Fibroblast of pulmonary artery (primary cell): ENCODE measurements around the gene LPP.
"Not testable (repeated sequence)": the region's sequence is repeated elsewhere in the genome, so short reads cannot be mapped to it uniquely, and the experiment has no call there.

Experiments
- DNase-seq: peaks from one replicate; pipeline ENCODE4 v3.0.0-alpha.2; 2010; ENCODE audit warnings: low read depth
- H3K4me3 ChIP-seq: replicated peaks from 2 replicates; pipeline ENCODE4 v1.5.1; 2011; ENCODE audit warnings: low read depth, mild to moderate bottlenecking, control low read depth, low read length, moderate library complexity
- TF ChIP-seq, protein P1 (sequence below): IDR thresholded peaks from 2 replicates; pipeline ENCODE4 v1.5.1; 2011; ENCODE audit warnings: mild to moderate bottlenecking, control low read depth, low read length, inconsistent platforms; ENCODE audit errors: missing control alignments

LPP gene

DNA sequence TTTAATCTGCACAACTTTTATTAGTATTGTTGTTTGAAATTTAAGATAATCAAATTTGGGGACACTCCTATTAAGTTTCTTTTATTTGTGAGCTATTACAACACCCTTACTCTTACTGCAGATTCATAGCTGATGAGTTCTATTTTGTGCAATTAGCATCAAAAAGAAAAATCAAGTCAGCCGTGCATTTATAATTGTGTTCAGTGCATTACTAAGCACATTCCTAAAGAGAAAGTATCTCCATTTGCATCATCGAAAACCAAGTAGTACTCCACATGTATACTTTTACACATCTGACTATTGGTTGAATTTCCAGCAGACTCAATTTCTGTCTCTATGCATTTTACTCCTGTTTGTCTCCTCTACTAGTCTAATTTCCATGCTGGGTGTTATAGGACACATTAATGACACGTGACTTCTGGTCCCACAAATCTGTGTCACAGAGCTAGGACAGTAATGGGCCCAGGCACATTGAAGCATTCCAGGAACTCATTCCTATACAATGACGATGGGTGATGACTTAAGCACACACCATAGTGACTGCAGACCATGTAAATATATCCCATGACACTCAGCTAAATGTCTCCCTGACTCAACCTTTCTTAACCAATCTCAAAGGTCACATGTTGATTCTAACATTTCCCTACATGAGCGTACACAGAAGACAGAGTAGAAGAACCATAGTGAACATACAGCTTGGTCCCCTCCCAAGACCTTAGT lies 477.5 kb downstream of the LPP start:
- TF ChIP-seq, protein P1, sequence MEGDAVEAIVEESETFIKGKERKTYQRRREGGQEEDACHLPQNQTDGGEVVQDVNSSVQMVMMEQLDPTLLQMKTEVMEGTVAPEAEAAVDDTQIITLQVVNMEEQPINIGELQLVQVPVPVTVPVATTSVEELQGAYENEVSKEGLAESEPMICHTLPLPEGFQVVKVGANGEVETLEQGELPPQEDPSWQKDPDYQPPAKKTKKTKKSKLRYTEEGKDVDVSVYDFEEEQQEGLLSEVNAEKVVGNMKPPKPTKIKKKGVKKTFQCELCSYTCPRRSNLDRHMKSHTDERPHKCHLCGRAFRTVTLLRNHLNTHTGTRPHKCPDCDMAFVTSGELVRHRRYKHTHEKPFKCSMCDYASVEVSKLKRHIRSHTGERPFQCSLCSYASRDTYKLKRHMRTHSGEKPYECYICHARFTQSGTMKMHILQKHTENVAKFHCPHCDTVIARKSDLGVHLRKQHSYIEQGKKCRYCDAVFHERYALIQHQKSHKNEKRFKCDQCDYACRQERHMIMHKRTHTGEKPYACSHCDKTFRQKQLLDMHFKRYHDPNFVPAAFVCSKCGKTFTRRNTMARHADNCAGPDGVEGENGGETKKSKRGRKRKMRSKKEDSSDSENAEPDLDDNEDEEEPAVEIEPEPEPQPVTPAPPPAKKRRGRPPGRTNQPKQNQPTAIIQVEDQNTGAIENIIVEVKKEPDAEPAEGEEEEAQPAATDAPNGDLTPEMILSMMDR = no peak

DNA sequence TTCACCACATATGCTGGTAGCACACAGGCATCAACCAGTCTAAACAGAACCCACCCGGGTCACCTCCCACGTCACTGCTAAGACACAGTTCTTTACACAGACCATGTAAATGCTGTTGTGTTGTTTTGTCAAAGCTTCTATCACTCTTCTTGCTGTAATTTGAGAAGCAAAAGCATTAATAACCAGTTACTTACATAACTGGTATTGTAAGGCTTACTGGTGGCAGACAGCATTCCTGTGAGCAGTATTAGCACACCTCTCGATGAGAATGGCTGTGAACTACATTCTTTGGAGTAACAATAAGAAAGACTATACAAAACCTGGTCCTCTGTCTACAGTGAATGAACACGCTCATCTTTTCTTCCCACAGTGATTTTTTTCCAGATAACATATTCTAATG lies 479.2 kb downstream of the LPP start:
- TF ChIP-seq, protein P1 = no peak
- no peak for DNase-seq
- no peak overlapping the region for H3K4me3 ChIP-seq

More for the DNA sequence above, 477.5 kb downstream of the LPP start:
- peak; percentile 45 for DNase-seq
- H3K4me3 ChIP-seq = no peak overlapping the region

DNA sequence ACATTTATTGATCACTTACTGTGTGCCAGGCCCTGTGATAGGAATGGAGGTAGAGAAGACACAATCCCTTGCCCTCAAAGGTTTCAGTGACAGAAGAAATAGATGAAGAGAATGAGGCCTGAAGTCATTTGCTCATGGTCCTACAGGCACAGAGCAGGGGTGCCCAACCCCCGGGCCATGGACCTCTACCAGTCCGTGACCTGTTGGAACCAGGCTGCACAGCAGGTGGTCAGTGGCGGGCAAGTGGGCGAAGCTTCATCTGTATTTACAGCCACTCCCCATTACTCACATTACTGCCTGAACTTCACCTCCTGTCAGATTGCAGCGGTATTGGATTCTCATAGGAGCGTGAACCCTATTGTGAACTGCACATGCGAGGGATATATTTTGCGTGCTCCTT lies 480.3 kb downstream of the LPP start:
- TF ChIP-seq, protein P1 = no peak
- no peak overlapping the region for H3K4me3 ChIP-seq
- no peak for DNase-seq

DNA sequence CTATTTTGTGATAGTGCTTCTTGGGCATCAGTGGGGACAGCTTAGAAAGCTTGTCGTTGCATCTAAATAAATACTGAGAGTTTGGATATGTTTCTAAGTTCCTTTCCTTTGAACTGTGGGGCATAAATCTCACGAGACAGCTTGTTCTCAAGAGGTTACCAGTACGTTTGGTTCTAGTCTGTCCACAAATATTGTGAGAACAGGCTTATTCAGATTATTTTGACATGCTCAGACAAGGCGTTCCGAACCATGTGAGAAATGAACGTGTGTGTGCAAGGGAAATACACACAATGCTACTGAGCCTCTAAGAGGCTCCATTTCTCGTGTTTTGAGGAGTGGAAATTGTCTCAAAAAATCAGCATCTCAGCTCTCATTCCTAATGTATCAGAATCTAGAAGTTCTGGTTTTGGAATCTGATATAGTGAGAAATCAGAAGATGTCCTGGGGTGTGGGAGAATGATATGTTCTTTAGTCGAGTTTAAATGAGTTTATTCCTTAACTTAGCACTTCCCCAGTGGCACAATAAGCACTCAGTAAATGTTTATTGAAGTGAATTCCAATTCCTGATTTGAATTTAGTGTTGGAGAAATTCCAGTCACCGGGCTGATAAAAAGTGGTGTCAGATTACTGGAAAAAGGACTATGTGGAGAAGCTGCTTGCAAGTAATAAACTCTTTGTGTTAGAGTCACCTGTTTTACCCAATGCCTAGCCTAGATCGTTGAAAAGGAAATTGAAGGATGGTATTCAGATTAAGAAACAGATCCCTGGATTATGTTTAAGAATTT lies 481.5 kb downstream of the LPP start:
- TF ChIP-seq, protein P1 = no peak
- H3K4me3 ChIP-seq = no peak overlapping the region
- DNase-seq = peak; percentile 47

DNA sequence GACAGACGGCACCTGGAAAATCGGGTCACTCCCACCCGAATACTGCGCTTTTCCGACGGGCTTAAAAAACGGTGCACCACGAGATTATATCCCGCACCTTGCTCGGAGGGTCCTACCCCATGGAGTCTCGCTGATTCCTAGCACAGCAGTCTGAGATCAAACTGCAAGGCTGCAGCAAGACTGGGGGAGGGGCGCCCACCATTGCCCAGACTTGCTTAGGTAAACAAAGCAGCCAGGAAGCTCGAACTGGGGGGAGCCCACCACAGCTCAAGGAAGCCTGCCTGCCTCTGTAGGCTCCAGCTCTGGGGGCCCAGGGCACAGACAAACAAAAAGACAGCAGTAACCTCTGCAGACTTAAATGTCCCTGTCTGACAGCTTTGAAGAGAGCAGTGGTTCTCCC lies 482.3 kb downstream of the LPP start:
- H3K4me3 ChIP-seq, DNase-seq: not testable (repeated sequence)

DNA sequence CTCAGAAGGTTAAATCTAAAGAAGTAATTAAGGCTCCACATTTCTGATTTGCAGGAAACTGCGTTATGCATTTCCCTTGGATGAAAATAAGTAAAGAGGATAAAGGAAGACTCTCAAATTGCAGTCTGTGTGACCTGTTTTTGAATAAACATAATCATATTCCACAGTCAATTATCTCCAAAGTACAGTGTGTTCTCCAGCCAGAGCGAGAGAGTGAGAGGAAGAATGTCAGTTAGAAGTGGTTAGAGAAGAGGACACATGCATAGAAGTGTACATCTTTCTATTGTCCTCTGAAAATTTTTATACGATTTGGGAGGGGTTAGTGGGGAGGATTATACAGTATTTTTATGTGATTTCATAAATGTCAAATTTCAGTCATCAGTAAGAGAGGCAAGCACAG lies 487.1 kb downstream of the LPP start:
- no peak for DNase-seq
- TF ChIP-seq, protein P1 = no peak
- H3K4me3 ChIP-seq = no peak overlapping the region

DNA sequence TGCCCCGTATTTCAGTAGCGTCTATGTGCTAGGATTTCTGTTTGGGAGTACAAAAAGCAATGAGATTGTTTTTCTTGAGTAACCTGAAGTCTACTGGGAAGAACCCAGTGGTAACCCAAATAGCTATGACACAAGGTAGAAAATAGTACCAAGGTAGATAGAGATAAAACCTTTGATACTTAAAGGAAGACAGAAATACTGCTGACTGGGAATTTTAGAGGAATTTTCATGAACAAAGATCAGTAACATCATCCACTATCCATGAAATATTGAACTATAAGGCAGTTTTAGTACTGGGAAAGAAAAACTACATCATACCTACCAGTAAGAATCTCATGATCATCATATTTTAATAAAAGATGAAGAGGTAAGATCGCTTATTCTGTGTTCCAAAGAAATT lies 489.8 kb downstream of the LPP start:
- no peak overlapping the region for H3K4me3 ChIP-seq
- no peak for DNase-seq
- TF ChIP-seq, protein P1 = no peak
